Activated CD4-positive, alpha-beta memory T cell treated with anti-CD3 and anti-CD28 coated beads for 36 hours (primary cell): ENCODE data around the gene PLA2R1. TPM values are rescaled to one million over a fixed set of nuclear protein-coding genes. Genes with fewer than 3 reads are reported as not detected.
"Not testable (repeated sequence)": the region's sequence is repeated elsewhere in the genome, so short reads cannot be mapped to it uniquely, and the experiment has no call there.

Experiments used
- CTCF ChIA-PET: fragments of 350-600 bp; sonication (Branson Sonifier 250); formaldehyde crosslinking; loops from one replicate; lab custom pipeline; 2021; ENCODE audit warnings: antibody characterized with exemption, inconsistent platforms; lab: Charles Lee
- POLR2A ChIA-PET: fragments of 350-600 bp; sonication (Branson Sonifier 250); formaldehyde crosslinking; loops from one replicate; lab custom pipeline; 2021; ENCODE audit warnings: antibody characterized with exemption; lab: Charles Lee
- DNase-seq: peaks from one replicate; pipeline ENCODE4 v3.0.0-alpha.2; 2020
- H3K27ac Mint-ChIP-seq: one replicate; pipeline ENCODE4 v1.8.0; 2021; ENCODE audit warnings: mixed read lengths
- H3K27me3 Mint-ChIP-seq: one replicate; pipeline ENCODE4 v1.8.0; 2021; ENCODE audit warnings: mixed read lengths
- H3K36me3 Mint-ChIP-seq: one replicate; pipeline ENCODE4 v1.8.0; 2021; ENCODE audit warnings: mixed read lengths
- H3K4me1 Mint-ChIP-seq: one replicate; pipeline ENCODE4 v1.8.0; 2021; ENCODE audit warnings: low read depth, mixed read lengths
- H3K4me3 Mint-ChIP-seq: one replicate; pipeline ENCODE4 v1.8.0; 2021; ENCODE audit warnings: mild to moderate bottlenecking, mixed read lengths
- H3K9me3 Mint-ChIP-seq: one replicate; pipeline ENCODE4 v1.8.0; 2021; ENCODE audit warnings: mixed read lengths
- intact Hi-C: fragments of 100-400 bp; cut with micrococcal nuclease; formaldehyde crosslinking; loops from one replicate; pipeline ENCODE4 v1.15.1; 2023
- total RNA-seq, 2 experiments: library from RNA; stranded (reverse); gene quantifications; one replicate each; pipeline ENCODE4 v1.2.3, GENCODE V29; 2021

The PLA2R1 gene
- total RNA-seq, 2 experiments from 2014 or later = not detected

DNA sequence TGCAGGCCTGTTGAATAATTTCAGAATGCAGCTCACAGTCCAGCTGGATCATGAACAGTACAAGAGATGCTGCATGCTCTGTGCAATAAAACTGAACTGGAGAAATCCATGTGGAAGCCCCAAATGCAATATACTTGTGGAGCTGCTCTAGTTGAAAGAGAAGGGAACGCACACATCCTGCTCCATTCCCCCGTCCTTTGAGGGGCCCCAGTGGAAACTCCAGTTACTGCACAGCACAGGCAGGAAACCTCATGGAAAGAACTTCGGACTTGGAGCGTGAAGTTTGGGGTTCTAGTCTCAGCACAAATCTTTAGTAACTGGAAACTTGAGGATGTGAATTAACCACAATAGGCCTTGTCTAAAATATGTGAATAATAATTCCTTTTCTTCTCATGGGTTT, 73.2 kb downstream of the PLA2R1 start:
- Mint-ChIP-seq H3K4me3 (no peak overlapping the region), H3K27ac (no peak overlapping the region), H3K4me1 (no peaks in the 10 kb centered on the region), H3K36me3 (no peaks in the 10 kb centered on the region), H3K27me3 (peaks cover 17% of the 10 kb centered on the region), H3K9me3 (no peaks in the 10 kb centered on the region)
- CTCF ChIA-PET = no interaction called here
- no peak for DNase-seq
- intact Hi-C loops = no loop called here
- POLR2A ChIA-PET = no interaction called here

DNA sequence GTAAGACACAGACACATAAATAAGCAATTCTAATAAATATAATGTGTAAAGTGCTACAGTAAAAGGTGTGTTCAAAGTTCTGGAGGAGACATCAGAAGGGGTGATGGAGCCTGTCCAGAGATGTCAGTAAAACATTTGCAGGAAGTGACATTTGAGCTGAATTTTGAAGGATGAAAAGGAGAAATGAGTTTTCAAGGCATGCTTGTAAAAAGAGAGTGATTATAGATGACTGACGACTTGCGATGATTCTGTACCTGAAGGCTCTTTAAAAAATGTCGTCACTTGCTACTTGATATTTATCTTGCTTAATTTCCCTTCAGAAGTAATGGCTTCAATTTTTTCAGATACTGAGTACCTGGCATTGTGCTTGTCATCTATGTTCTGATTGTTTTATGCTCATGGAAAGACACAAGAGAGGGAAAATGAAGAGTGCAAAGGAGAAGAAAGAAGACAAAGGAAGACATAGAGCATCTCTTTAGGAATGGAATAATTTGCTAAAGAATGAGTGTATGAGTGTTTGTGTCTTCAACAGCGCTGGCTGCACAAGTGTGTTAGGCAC, 73.9 kb downstream of the PLA2R1 start:
- CTCF ChIA-PET = no interaction called here

DNA sequence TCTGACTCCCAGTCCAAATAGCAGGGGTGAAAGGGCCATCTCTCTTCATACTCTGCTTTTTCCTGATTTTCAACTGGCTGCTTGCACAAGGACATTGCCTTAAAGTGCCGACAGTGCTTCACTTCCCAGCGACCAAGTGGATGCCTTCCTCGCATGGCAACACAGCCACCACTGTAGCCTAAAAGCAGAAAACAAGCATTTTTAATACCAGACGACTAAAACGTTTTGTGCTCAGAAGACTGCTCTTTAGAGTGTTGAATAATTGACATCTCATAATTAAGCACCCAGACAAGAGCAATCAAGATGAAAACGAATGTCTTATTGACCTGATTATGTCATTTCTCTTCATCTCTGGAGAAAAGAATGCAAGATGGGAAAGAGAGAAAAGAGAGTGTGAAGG, 75.2 kb downstream of the PLA2R1 start:
- Mint-ChIP-seq H3K36me3 (no peaks in the 10 kb centered on the region), H3K4me3 (no peak overlapping the region), H3K27ac (no peak overlapping the region), H3K27me3 (peaks cover 15% of the 10 kb centered on the region), H3K4me1 (no peaks in the 10 kb centered on the region), H3K9me3 (no peaks in the 10 kb centered on the region)
- ChIA-PET POLR2A (no interaction called here), CTCF (no interaction called here)
- intact Hi-C loops = no loop called here
- no peak for DNase-seq

More for the DNA sequence above, 73.9 kb downstream of the PLA2R1 start:
- Mint-ChIP-seq H3K36me3 (no peaks in the 10 kb centered on the region), H3K27me3 (peaks cover 13% of the 10 kb centered on the region), H3K27ac (no peak overlapping the region), H3K9me3 (no peaks in the 10 kb centered on the region), H3K4me1 (no peaks in the 10 kb centered on the region), H3K4me3 (no peak overlapping the region)
- no peak for DNase-seq
- intact Hi-C loops = no loop called here
- POLR2A ChIA-PET = no interaction called here

DNA sequence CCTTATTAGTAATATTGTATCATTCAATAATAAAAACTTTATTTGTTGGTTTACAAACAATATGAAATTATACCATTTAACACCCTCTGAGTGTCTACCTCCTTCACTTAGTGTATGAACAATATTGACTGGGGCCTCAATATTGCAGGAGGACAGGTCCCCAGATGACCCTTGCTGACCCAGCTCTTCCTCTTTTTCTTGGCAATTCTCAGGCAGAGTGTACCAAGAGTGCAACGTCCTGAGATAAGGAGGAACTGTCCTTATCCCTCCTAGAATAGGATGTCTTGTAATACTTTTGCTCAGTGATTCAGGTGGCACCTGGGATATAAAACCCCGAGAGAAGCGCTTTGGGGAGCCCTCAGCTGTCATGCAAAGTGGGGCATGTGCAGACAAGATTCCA, 76.8 kb downstream of the PLA2R1 start:
- ChIA-PET POLR2A (no interaction called here), CTCF (interaction anchor here (1.5 kb wide), 1 partner anchor 37 kb away, joined by 6 read pairs; no protein-coding TSS in a partner anchor)
- Mint-ChIP-seq H3K27ac (no peak overlapping the region), H3K36me3 (no peaks in the 10 kb centered on the region), H3K27me3 (peaks cover 18% of the 10 kb centered on the region), H3K9me3 (no peaks in the 10 kb centered on the region), H3K4me3 (no peak overlapping the region), H3K4me1 (no peaks in the 10 kb centered on the region)
- intact Hi-C loops = no loop called here
- no peak for DNase-seq

DNA sequence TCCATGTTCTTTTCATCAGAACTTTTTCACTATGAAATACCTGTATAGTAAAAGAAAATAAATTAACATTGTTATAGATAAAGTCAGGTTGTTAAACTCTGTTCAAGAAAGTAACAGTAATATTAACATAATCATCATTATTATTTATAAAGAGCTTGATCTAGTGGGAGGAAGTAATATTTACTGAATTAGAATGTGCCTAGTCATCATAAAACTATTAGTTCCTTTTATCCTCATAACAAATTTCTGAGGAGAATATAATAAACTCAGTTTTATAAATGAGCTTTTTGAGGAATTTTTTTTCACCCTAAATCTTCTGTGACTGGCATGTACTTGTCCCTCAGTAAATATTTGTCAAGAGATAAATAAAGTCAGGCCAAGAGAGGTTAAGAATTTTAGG, 78.4 kb downstream of the PLA2R1 start:
- POLR2A ChIA-PET = no interaction called here
- DNase-seq = no peak
- Mint-ChIP-seq H3K4me1 (no peaks in the 10 kb centered on the region), H3K36me3 (no peaks in the 10 kb centered on the region), H3K4me3 (no peak overlapping the region), H3K27ac (no peak overlapping the region), H3K27me3 (peaks cover 18% of the 10 kb centered on the region), H3K9me3 (no peaks in the 10 kb centered on the region)
- CTCF ChIA-PET = interaction anchor here (0.9 to 1.0 kb wide), 2 partner anchors 16 to 288 kb away, joined by 3 read pairs; no protein-coding TSS in a partner anchor
- intact Hi-C loops = no loop called here

- H3K27me3 Mint-ChIP-seq = peaks cover 15% of the 10 kb centered on the region
- no peak overlapping the region for H3K27ac Mint-ChIP-seq
- ChIA-PET POLR2A (interaction anchor here (0.7 kb wide), 1 partner anchor 83 kb away, joined by 4 read pairs; no protein-coding TSS in a partner anchor), CTCF (interaction anchor here (0.9 kb wide), 1 partner anchor 289 kb away, joined by 3 read pairs; no protein-coding TSS in a partner anchor)
- H3K4me1 Mint-ChIP-seq = no peaks in the 10 kb centered on the region
- no peaks in the 10 kb centered on the region for H3K9me3 Mint-ChIP-seq
- no peaks in the 10 kb centered on the region for H3K36me3 Mint-ChIP-seq
- no peak for DNase-seq
- intact Hi-C loops = no loop called here
- H3K4me3 Mint-ChIP-seq = no peak overlapping the region
These were observed 79.3 kb downstream of the PLA2R1 start for GRCh38 chr2:159982842-159983785.

DNA sequence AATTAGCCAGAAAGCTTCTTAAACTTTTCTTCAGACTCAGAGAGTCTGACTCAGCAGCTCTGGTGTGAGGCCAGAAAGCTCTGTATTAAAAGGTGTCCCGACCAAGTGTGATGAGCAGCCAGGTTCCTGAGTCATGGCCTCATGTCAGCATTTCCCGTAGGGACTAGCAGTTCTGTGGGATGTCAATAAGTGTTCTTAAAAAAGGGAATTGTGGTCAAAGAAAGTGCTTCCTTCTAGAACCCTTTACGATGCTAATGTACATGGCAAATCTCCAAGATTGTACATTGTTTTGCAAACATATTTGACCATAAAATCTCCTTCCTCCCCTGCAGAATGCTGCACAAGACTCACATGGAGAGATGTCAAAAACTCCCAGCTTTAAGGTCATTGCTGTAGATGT, 80.1 kb downstream of the PLA2R1 start:
- Mint-ChIP-seq H3K4me1 (no peaks in the 10 kb centered on the region), H3K36me3 (no peaks in the 10 kb centered on the region), H3K27me3 (peaks cover 15% of the 10 kb centered on the region), H3K9me3 (no peaks in the 10 kb centered on the region), H3K4me3 (no peak overlapping the region), H3K27ac (no peak overlapping the region)
- intact Hi-C loops = no loop called here
- DNase-seq = no peak
- ChIA-PET POLR2A (no interaction called here), CTCF (no interaction called here)

- Mint-ChIP-seq H3K36me3 (no peaks in the 10 kb centered on the region), H3K27ac (no peak overlapping the region), H3K27me3 (peaks cover 18% of the 10 kb centered on the region), H3K4me3 (no peak overlapping the region), H3K9me3 (no peaks in the 10 kb centered on the region), H3K4me1 (no peaks in the 10 kb centered on the region)
- intact Hi-C loops = no loop called here
- no peak for DNase-seq
- ChIA-PET CTCF (interaction anchor here (0.7 kb wide), 1 partner anchor 9 kb away, joined by 4 read pairs; no protein-coding TSS in a partner anchor), POLR2A (no interaction called here)
These were observed 85.8 kb downstream of the PLA2R1 start for GRCh38 chr2:159976527-159977160.

- peaks cover 18% of the 10 kb centered on the region for H3K27me3 Mint-ChIP-seq
- no peak overlapping the region for H3K27ac Mint-ChIP-seq
- H3K36me3 Mint-ChIP-seq = no peaks in the 10 kb centered on the region
- no peaks in the 10 kb centered on the region for H3K9me3 Mint-ChIP-seq
- no peak overlapping the region for H3K4me3 Mint-ChIP-seq
- ChIA-PET CTCF (no interaction called here), POLR2A (no interaction called here)
- H3K4me1 Mint-ChIP-seq = no peaks in the 10 kb centered on the region
- DNase-seq = no peak
- intact Hi-C loops = no loop called here
These were observed 89.1 kb downstream of the PLA2R1 start for GRCh38 chr2:159973325-159973724.

DNA sequence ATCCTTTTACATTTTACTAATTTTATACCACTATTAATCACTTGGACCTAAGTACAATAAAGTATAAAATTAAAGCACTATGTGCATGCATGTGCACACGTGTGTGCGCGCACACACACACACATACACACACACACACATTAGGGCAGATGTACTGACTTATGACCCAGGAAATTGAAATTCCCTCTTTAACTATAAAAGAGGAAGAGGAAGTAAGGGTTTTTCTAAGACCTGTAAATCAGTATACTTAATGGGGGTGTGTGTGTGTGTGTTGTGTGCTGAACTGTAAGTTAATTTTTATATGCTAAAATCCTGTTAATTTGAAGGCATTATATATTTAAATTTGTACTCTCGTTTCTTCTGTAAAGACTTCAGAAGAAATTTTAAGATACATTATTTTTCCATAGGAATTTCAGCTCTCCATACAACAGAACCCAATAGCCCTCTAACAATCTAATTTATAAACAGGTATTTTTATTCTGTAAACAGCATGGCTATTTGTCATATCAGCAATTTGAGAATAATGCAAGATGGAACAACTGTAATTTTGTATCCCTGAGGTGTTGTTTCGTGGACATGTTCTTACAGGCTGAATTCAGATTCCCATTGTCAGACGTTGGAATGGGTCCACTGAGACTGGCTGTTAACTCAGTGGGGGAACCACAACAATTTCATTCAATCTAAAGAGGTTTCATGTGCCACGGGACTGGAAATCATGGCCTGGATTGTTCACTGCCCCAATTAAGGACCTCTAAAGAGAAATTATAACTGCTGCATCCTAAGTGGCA, 90.9 kb downstream of the PLA2R1 start:
- intact Hi-C loops = no loop called here
- Mint-ChIP-seq H3K4me1 (no peaks in the 10 kb centered on the region), H3K36me3 (no peaks in the 10 kb centered on the region), H3K27ac (no peak overlapping the region), H3K9me3 (no peaks in the 10 kb centered on the region), H3K4me3 (no peak overlapping the region), H3K27me3 (peaks cover 9% of the 10 kb centered on the region)
- ChIA-PET POLR2A (no interaction called here), CTCF (no interaction called here)
- DNase-seq = no peak

DNA sequence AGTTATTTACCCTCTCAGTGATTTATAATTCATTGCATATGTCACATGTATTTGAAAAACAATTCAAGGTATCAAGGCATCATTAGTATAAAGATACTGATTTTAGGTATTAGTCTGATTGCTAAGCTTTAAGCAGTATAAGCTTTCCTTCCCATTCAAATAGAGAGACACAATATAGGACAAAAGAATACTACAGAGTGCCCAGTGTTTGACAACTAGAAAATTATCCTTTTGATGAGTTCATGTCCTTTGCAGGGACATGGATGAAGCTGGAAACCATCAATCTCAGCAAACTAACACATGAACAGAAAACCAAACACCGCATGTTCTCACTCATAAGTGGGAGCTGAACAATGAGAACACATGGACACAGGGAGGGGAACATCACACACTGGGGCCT, 91.9 kb downstream of the PLA2R1 start:
- CTCF ChIA-PET, H3K4me3 Mint-ChIP-seq, H3K4me1 Mint-ChIP-seq, H3K9me3 Mint-ChIP-seq, intact Hi-C loops, POLR2A ChIA-PET, H3K27me3 Mint-ChIP-seq, H3K27ac Mint-ChIP-seq, H3K36me3 Mint-ChIP-seq, DNase-seq: not testable (repeated sequence)
